Activated CD8-positive, alpha-beta memory T cell treated with anti-CD3 and anti-CD28 coated beads, Interleukin-2, amount 50 U/mL, for 24 hours (primary cell): Measurements from ENCODE around the gene SMYD4.
"Not testable (repeated sequence)": the region's sequence is repeated elsewhere in the genome, so short reads cannot be mapped to it uniquely, and the experiment has no call there.

Experiments used
- DNase-seq: peaks from one replicate; pipeline ENCODE4 v3.0.0-alpha.2; 2020; ENCODE audit errors: extremely low read depth

Gene SMYD4

DNA sequence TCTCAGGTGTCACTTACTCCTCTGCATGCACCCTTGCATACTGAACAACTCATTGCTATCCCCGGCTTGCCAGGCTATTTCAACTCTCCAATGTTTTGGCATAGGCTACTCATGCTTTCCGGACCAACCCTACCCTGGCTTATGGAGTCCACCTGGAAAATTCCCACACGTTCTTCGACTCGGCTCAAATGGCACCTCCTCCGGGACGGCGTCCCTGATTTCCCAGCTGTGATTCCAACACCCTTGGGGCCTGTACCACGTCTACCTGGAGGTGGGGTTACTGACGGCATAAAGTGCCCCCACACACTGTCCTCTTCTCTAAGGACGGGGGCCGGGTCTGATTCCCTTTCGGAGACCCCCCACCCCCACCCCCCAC is 498 bp downstream of the SMYD4 start:
- DNase-seq, result no peak

DNA sequence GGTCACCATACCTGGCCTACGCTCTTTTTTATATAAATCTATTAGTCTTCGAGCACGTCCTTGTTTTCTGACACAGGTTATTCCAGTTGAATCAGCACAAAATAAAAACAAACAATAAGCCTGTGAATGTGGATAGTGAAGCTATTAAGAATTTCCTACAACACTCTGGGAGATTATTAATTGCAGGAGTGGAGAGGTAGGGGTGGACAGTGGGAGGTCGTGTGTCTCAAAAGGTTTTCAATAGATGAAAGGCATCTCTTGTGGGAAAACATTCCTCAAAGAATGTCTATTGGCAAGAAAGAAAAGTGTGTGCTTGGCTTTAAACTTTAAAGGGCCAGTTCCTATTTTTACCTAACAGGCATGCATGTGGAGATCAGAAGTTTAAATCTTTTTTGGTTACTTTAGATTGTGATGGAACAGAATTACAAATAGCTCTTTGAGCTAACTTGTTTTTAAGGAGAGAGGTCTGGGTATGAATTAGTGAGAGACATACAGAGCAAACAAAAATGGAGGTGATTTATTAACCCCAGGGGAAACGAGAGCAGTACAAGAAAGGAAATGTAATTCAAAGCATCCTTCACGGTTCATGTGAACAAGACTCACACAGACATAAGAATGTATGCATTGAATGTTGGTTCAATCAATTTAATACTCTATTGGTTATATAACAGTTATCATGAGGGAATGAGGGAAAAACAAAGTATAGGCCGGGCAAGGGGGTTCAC is 9.0 kb downstream of the SMYD4 start:
- DNase-seq, result no peak

GRCh38 chr17:1813088-1813487 is 16.6 kb downstream of the SMYD4 start:
- DNase-seq, result no peak

DNA sequence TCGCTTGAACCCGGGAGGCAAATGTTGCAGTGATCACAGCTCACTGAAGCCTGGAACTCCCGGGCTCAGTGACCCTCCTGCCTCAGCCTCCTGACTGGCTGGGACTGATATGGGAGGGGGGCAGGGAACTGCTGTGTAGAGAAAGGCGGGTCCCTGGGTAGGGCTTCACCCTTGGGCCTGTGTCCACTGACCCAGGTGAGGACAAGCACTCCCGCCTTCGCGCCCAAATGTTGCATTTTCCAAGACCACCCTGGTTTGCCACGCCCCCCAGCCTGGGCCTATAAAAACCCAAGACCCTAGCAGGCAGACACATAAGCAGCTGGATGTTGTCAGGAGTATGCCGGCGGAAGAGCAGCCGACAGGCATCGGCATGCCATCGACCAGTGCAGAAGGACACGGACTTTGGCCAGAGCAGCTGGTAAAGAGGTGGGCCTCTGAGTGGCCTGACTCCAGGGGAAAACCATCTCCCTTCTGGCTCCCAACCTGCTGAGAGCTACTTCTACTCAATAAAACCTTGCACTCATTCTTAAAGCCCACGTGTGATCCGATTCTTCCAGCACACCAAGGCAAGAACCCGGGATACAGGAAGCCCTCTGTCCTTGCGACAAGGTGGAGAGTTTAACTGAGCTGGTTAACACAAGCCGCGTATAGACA is 19.1 kb downstream of the SMYD4 start:
- no peak for DNase-seq

GRCh38 chr17:1809815-1810214 is 19.9 kb downstream of the SMYD4 start:
- DNase-seq, result not testable (repeated sequence)

- DNase-seq, result no peak
Observed at GRCh38 chr17:1808644-1809043, 21.1 kb downstream of the SMYD4 start.

DNA sequence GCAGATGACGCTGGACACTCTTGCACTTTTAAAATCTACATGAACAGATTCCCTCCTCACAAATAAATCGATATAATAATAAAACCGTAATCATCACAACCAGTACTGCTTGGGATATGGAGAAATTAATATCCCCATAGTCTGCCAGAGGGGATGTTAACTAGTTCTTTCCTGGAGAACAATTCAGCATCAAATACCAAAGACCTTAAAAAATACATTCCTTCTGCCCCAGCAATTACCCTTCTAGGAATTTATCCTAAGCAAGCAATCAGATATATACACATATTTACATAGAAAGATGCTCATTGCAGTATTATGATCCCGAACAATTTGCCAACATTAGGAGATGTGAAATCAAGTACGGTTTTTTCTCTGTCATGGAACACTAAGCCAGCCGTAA is 21.8 kb downstream of the SMYD4 start:
- DNase-seq, result no peak

DNA sequence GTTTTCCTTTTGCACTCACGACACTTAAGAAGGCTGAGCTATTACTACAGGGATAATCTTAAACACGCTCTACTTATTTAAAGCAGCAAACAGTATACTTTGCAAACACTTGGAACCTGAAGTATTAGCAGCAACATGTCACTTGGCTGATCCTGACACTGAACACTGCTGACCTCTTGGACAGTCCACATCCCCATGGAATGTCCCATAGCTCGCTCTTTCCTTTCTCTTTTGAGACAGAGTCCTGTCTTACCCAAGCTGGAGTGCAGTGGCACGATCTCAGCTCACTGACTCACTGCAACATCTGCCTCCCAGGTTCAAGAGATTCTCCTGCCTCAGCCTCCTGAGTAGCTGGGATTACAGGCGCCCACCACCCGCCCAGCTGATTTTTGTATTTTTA is 26.4 kb downstream of the SMYD4 start:
- no peak for DNase-seq

DNA sequence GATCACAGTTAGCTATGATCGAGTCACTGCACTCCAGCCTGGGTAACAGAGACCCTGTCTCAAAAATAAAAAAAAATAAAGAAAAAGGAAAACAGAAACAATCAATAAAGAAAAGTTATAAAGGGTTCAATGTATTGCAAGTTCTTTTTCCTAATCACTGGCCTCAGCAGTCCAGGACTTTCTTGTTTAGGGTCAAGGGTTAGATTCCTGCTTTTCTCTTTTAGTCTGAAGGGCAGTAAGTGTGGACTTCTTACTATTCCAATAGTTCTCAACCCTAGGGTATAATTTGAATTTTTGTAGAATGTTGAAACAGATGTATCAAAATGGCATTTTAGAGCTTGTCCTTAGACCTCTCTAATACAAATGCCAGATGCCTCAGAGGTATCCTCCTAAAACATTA is 27.3 kb downstream of the SMYD4 start:
- DNase-seq, result no peak

GRCh38 chr17:1800712-1801111 is 29.0 kb downstream of the SMYD4 start:
- no peak for DNase-seq

- DNase-seq, result no peak
Observed at GRCh38 chr17:1800240-1800639, 29.5 kb downstream of the SMYD4 start.

DNA sequence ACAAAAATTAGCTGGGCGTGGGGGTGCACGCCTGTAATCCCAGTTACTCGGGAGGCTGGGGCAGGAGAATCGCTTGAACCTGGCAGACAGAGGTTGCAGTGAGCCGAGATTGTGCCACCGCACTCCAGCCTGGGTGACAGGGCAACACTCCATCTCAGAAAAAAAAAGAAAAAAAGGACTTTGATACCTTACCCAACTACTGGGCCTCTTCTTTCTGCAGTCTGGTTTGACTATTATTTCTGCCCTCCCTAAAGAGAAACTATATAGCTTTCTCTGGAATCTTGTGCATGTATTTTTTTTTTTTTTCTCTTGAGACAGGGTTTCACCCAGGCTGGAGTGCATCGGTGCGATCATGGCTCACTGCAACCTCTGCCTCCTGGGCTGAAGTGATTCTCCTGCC is 31.9 kb downstream of the SMYD4 start:
- DNase-seq, result not testable (repeated sequence)

- DNase-seq, result no peak
Observed at GRCh38 chr17:1797323-1797722, 32.4 kb downstream of the SMYD4 start.

DNA sequence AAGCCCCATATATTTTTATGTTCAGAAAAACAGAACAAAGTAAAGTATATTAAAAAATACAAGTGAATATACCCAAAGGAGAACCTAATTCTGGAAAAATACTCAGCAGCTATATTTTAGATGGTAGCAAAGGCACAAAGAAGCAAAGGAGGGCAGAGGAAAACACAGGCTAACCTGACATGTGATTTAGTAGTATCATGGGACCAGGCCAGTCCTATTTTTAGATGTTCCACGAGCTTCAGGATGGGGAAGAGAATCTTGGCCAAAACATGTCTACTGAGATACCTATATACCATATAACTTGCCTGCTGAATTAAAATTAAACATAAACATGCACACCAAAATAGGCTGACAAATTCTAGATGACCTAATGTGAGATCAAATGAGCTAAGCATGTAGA is 32.9 kb downstream of the SMYD4 start:
- DNase-seq, result no peak

- DNase-seq, result no peak
Observed at GRCh38 chr17:1793447-1793806, 36.3 kb downstream of the SMYD4 start.

- no peak for DNase-seq
Observed at GRCh38 chr17:1792495-1793446, 36.9 kb downstream of the SMYD4 start.

DNA sequence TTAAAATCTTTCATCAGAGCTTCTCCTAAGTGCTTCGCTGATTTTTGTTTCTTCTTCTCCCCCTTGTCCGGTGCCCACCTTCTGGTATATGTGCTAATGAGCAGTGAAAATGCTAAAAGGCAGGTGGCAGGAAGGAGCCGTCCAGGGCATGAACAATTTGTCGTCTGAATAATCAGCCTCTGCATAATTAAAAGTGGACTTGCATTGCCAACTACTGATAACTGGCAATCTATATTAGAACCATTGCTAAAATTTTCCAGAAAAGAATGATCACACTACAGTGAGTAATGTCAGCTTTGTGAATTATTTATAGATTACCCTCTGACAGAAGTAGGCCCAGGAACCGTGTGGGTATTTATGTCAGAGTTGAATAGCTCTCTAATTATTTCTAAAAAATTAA is 39.8 kb downstream of the SMYD4 start:
- DNase-seq, result no peak

DNA sequence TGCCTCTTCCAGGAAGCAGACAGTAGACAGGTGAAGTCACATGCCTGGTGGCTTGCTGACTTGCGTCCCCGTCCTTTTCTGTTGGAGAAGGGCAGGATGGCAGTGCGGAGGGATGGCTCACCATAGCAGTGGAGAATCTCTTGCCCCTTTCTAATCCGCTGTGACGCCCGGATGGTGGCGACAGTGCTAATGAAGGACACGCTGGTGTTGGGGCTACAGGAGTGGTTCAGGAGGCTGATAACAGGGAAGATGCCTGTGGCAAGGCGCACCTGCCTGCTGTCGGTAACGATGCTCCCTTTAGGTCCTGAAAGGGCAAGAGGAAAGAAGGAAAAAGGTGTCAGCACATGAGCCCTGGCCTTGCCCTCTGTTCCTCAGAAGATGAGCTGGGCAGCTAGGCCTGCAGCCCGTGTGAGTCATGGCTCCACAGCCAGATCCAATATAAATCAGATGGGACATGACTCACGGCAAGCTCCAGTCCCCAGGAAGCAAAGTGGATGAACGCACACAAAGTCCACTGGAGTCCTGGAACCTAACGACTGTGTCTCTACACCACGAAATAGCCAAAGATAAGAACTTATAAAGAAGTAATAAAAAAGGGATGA is 42.3 kb downstream of the SMYD4 start:
- no peak for DNase-seq

DNA sequence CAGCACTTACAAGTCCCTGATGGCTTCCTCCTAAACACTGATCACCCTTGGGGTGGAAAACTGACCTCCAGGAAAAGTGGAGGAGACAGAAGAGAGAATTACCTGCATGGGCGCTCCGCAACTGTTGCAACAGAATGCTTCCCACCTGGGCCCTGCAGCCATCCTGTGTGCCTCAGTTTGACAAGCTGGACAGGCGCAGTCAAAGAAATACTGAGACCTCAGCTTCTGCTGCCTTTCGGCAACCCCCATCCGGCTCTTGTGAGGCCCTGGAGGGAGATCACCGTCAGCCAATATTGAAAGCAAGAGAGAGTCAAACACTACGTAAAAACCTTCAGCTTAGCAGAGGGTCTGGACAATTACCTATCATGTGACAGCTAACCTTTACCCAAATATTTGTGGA is 43.0 kb downstream of the SMYD4 start:
- DNase-seq, result no peak

- DNase-seq, result no peak
Observed at GRCh38 chr17:1785930-1786329, 43.8 kb downstream of the SMYD4 start.

DNA sequence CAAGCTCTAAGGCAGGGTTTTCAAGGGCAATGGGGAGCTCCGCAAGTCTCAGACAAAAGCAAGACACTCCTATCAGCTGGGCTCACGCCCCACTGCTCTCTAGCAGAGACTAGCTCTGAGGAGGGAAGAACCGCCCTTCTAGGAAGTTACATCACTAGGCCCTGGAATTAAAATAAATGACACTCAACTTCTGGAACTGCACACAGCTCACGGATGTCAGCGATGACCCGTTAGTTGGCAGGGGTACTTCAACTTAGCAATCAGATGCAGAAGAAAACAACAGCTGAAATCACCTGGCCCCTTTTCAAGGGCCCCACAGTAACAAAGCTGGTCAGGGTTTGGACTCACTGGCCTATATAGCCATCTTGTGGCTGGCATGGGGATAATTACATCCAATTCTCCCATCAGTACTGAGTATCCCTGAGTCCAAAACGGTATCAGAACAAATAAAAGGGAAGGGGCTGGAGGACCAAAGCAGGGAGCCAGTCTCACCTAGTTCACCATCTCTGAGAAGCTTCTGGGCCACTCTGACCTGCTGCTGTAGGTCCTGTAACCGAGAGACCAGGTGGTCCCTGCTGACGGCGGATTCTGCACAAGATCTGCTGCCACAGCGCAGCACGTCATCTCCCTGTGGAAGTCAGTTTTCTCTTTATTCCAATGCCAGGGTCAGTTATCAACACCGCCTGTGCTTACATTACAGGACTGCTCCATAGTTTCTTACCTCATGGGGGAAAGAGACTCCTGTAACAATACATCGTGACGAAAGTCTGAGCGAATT is 45.7 kb downstream of the SMYD4 start:
- DNase-seq, result no peak

GRCh38 chr17:1783271-1783670 is 46.4 kb downstream of the SMYD4 start:
- no peak for DNase-seq
